Neural progenitor cell (in vitro differentiated cells): ENCODE data around the gene MUC16. TPM values are rescaled to one million over a fixed set of nuclear protein-coding genes. Genes with fewer than 3 reads are reported as not detected.
A peak's percentile ranks its signal among the peaks of the same experiment; 100 is the strongest.
"Not testable (repeated sequence)": the region's sequence is repeated elsewhere in the genome, so short reads cannot be mapped to it uniquely, and the experiment has no call there.

Experiments used
- DNase-seq: peaks from one replicate; pipeline ENCODE4 v3.0.0-alpha.2; 2016; ENCODE audit warnings: low spot score
- H2AFZ ChIP-seq: fragments of 200-600 bp; sonication (generic); replicated peaks from 2 replicates; pipeline ENCODE4 v1.6.1; 2016; ENCODE audit warnings: antibody characterized with exemption
- H3F3A ChIP-seq: fragments of 200-600 bp; sonication (generic); 2 replicates; pipeline ENCODE4 v1.6.1; 2016; ENCODE audit warnings: antibody characterized with exemption, low read depth
- H3K27ac ChIP-seq: fragments of 200-600 bp; sonication (generic); 2 replicates; pipeline ENCODE4 v1.5.1; 2016; ENCODE audit warnings: mild to moderate bottlenecking
- H3K27me3 ChIP-seq: fragments of 200-600 bp; sonication (generic); 2 replicates; pipeline ENCODE4 v1.6.1; 2016; ENCODE audit warnings: mild to moderate bottlenecking, moderate library complexity
- H3K36me3 ChIP-seq: fragments of 200-600 bp; sonication (generic); 2 replicates; pipeline ENCODE4 v1.5.1; 2016
- H3K4me1 ChIP-seq: fragments of 200-600 bp; sonication (generic); 2 replicates; pipeline ENCODE4 v1.6.1; 2016; ENCODE audit warnings: mixed run types
- H3K4me2 ChIP-seq: fragments of 200-600 bp; sonication (generic); 2 replicates; pipeline ENCODE4 v1.6.1; 2016
- H3K4me3 ChIP-seq: fragments of 200-600 bp; sonication (generic); 2 replicates; pipeline ENCODE4 v1.5.1; 2016
- H3K79me2 ChIP-seq: fragments of 200-600 bp; sonication (generic); 2 replicates; pipeline ENCODE4 v1.6.1; 2016; ENCODE audit warnings: low read depth
- H3K9ac ChIP-seq: fragments of 200-600 bp; sonication (generic); 2 replicates; pipeline ENCODE4 v1.6.1; 2016
- H3K9me3 ChIP-seq: fragments of 200-600 bp; sonication (generic); 2 replicates; pipeline ENCODE4 v1.5.1; 2016; ENCODE audit warnings: low read depth
- H4K20me1 ChIP-seq: fragments of 200-600 bp; sonication (generic); 2 replicates; pipeline ENCODE4 v1.6.1; 2016; ENCODE audit warnings: low read depth
- H3K27ac Mint-ChIP-seq: 3 replicates; pipeline ENCODE4 v1.8.0; 2021; ENCODE audit warnings: mixed read lengths
- H3K27me3 Mint-ChIP-seq: 2 replicates; pipeline ENCODE4 v1.8.0; 2022; ENCODE audit warnings: low read depth, mild to moderate bottlenecking, inconsistent platforms, moderate library complexity, mixed read lengths; ENCODE audit not compliant: insufficient read depth
- H3K36me3 Mint-ChIP-seq: 3 replicates; pipeline ENCODE4 v1.8.0; 2021; ENCODE audit warnings: mixed read lengths
- H3K4me1 Mint-ChIP-seq: 3 replicates; pipeline ENCODE4 v1.8.0; 2021; ENCODE audit warnings: mixed read lengths
- H3K4me3 Mint-ChIP-seq: 3 replicates; pipeline ENCODE4 v1.8.0; 2021; ENCODE audit warnings: mild to moderate bottlenecking, moderate library complexity, mixed read lengths
- H3K9me3 Mint-ChIP-seq: 3 replicates; pipeline ENCODE4 v1.8.0; 2020; ENCODE audit warnings: mixed read lengths
- CTCF ChIP-seq: fragments of 200-600 bp; sonication (generic); IDR thresholded peaks from 2 replicates; pipeline ENCODE4 v1.5.1; 2017; ENCODE audit warnings: antibody characterized with exemption, mild to moderate bottlenecking
- EZH2 ChIP-seq: fragments of 200-600 bp; sonication (generic); IDR thresholded peaks from 2 replicates; pipeline ENCODE4 v1.6.1; 2017; ENCODE audit warnings: antibody characterized with exemption, mild to moderate bottlenecking, moderate library complexity
- EZH2phosphoT487 ChIP-seq: fragments of 200-600 bp; sonication (generic); IDR thresholded peaks from 2 replicates; pipeline ENCODE4 v1.6.1; 2017; ENCODE audit warnings: antibody characterized with exemption
- total RNA-seq: library from RNA; depleted of rRNA; stranded (reverse); fragments of >200 nt; gene quantifications from 2 replicates; pipeline ENCODE4 v1.2.3, GENCODE V29; 2015; ENCODE audit warnings: low replicate concordance

The MUC16 gene
- total RNA-seq: under 0.01 and 0.07 TPM in 2 replicates

DNA sequence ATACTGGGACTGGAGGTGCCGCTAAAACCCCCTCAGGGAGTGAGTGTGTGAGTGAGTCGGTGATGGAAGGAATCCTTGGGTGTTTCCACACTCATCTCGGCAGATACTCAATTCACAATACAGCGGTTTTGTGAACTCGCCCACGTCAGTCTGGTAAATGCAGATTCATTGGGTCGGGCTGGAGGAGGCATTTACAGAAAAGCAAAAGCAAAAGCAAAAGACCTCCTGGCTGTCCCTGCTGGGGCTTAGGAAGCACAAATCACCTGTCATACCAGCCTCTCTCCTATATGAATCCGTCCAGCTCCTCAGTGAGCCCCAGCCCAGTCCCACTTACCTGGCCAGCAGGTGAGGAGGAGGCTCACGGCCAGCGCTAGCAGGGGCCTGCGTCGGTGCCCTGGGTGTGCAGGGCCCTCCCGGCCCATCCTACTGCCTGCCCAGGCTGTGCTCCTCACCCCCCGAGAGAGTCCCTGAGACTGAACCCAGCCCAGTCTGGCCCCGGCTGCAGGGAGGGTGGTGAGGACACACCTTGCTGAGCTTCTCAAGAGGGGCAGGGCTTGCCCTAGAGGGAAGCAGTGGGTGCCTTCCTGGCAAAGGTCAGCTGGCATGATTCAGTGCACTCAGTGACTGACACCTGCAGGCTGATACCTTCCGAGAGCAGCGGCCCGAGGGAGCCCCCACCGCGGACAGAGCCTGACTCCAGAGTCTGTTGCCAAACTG, at the start of gene MUC16:
TSS of gene MUC16 (minus strand) at position 475 of the 717 bp plus-strand sequence.
- peak within 1 kb of the TSS; percentile 57 for H2AFZ ChIP-seq
- peaks cover 28% of the 10 kb centered on the region for H3K4me1 ChIP-seq
- no peaks in the 10 kb centered on the region for H4K20me1 ChIP-seq
- no peak within 1 kb of the TSS for H3K4me3 ChIP-seq
- peak within 1 kb of the TSS; percentile 19 for H3K27ac Mint-ChIP-seq
- H3K27me3 ChIP-seq: no peaks in the 10 kb centered on the region
- TF ChIP-seq CTCF (no peak), EZH2 (no peak), EZH2phosphoT487 (no peak)
- no peaks in the 10 kb centered on the region for H3K9me3 Mint-ChIP-seq
- no peak within 1 kb of the TSS for H3K27ac ChIP-seq
- no peaks in the 10 kb centered on the region for H3K9me3 ChIP-seq
- H3K9ac ChIP-seq: no peak within 1 kb of the TSS
- H3K79me2 ChIP-seq: no peaks in the 10 kb centered on the region
- H3K36me3 Mint-ChIP-seq: no peaks in the 10 kb centered on the region
- H3K4me2 ChIP-seq: peak within 1 kb of the TSS; percentile 23
- peaks cover 8% of the 10 kb centered on the region for H3K4me1 Mint-ChIP-seq
- peaks cover 2% of the 10 kb centered on the region for H3K27me3 Mint-ChIP-seq
- no peak within 1 kb of the TSS for H3K4me3 Mint-ChIP-seq
- no peaks in the 10 kb centered on the region for H3K36me3 ChIP-seq
- no peaks in the 10 kb centered on the region for H3F3A ChIP-seq
- no peak for DNase-seq

DNA sequence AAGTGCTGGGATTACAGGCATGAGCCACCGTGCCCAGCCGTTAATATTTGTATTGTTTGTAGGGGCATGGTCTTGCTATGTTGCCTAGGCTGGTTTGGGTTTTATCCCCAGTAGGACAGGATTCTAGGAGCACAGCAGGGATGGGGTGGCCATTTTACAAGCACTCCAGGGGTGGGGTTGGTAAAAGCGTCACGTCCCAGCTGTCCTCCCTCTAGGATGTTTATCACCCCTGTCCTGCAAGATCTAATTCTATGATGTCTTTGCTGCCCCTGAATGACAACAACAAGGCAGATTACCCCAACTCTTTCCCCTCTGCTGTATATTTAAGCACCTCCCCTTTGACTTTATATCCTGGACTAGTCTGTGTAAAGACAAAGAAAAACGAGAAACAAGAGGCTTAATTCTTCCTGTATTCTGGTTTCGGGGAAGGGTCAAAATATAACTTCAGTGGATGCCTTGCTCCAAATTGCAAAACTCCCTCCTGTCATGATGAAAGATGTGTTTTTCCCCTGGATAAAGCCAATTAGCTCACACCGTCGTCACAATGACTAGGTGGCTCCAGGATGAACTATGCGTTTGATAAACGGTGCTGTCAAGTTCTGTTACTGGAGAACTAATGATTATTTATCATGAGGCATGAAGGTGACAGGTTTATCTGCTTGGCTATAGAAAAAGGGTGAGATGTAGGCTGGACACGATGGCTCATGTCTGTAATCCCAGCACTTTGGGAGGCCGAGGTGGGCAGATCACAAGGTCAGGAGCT, 48.9 kb upstream of the MUC16 start:
- Mint-ChIP-seq H3K4me3 (no peak overlapping the region), H3K4me1 (peaks cover 2% of the 10 kb centered on the region), H3K27ac (no peak overlapping the region), H3K36me3 (no peaks in the 10 kb centered on the region), H3K27me3 (no peaks in the 10 kb centered on the region), H3K9me3 (no peaks in the 10 kb centered on the region)
- H4K20me1 ChIP-seq: no peaks in the 10 kb centered on the region
- H3K27me3 ChIP-seq: no peaks in the 10 kb centered on the region
- no peak for DNase-seq
- H3K4me2 ChIP-seq: no peak overlapping the region
- H3K4me1 ChIP-seq: peaks cover 8% of the 10 kb centered on the region
- no peak for TF ChIP-seq EZH2phosphoT487
- TF ChIP-seq EZH2: no peak
- no peak overlapping the region for H3K4me3 ChIP-seq
- H3K9ac ChIP-seq: no peak overlapping the region
- H3K79me2 ChIP-seq: no peaks in the 10 kb centered on the region
- no peak overlapping the region for H2AFZ ChIP-seq
- no peaks in the 10 kb centered on the region for H3K9me3 ChIP-seq
- no peaks in the 10 kb centered on the region for H3K36me3 ChIP-seq
- no peak overlapping the region for H3K27ac ChIP-seq
- peaks cover 17% of the 10 kb centered on the region for H3F3A ChIP-seq

GRCh38 chr19:9057505-9058258, 47.5 kb upstream of the MUC16 start:
- Mint-ChIP-seq H3K9me3 (no peaks in the 10 kb centered on the region), H3K4me1 (peaks cover 2% of the 10 kb centered on the region), H3K27ac (no peak overlapping the region), H3K4me3 (no peak overlapping the region), H3K27me3 (no peaks in the 10 kb centered on the region), H3K36me3 (no peaks in the 10 kb centered on the region)
- no peak for DNase-seq
- Histone ChIP-seq H3K27me3 (no peaks in the 10 kb centered on the region), H3K4me1 (peaks cover 8% of the 10 kb centered on the region), H3K4me2 (no peak overlapping the region), H3K4me3 (no peak overlapping the region), H3K27ac (no peak overlapping the region), H3F3A (peaks cover 17% of the 10 kb centered on the region), H4K20me1 (no peaks in the 10 kb centered on the region), H2AFZ (no peak overlapping the region), H3K9me3 (no peaks in the 10 kb centered on the region), H3K36me3 (no peaks in the 10 kb centered on the region), H3K9ac (no peak overlapping the region), H3K79me2 (no peaks in the 10 kb centered on the region)
- TF ChIP-seq CTCF: no peak

DNA sequence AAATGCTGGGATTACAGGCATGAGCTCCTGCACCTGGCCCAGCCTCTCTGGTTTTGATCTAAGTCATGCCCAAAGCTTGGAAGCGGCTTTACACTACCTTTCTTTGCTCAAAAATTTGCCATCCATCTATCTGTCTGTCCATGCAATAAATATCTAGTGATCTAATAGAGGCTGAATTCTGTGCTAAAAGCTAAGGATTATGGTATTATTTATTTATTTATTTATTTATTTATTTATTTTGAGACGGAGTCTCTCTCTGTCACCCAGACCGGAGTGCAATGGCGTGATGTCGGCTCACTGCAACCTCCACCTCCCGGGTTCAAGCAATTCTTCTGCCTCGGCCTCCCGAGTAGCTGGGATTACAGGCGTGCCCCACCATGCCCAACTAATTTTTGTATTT, 45.9 kb upstream of the MUC16 start:
- H3K4me1 Mint-ChIP-seq, H3K9me3 ChIP-seq, H3K27ac ChIP-seq, H3K4me3 ChIP-seq, H3K4me1 ChIP-seq, H3K36me3 Mint-ChIP-seq, H3K9me3 Mint-ChIP-seq, H3K27ac Mint-ChIP-seq, H3K4me2 ChIP-seq, DNase-seq, H3K36me3 ChIP-seq, H3K27me3 Mint-ChIP-seq, H3K79me2 ChIP-seq, H4K20me1 ChIP-seq, H3K4me3 Mint-ChIP-seq, H3K27me3 ChIP-seq, H2AFZ ChIP-seq, H3K9ac ChIP-seq: not testable (repeated sequence)
- peaks cover 17% of the 10 kb centered on the region for H3F3A ChIP-seq
